AG20443 (cell line): Measurements from ENCODE around the gene AGMO.
"Not testable (repeated sequence)": the region's sequence is repeated elsewhere in the genome, so short reads cannot be mapped to it uniquely, and the experiment has no call there.

ENCODE experiments used
- DNase-seq: peaks from one replicate; pipeline ENCODE4 v3.0.0; 2012; ENCODE audit warnings: low spot score, mixed read lengths

Gene AGMO

GRCh38 chr7:15314922-15315321 is 246.9 kb downstream of the AGMO start:
- DNase-seq = no peak

- no peak for DNase-seq
Measured at GRCh38 chr7:15313361-15313760, 248.5 kb downstream of the AGMO start.

- peak; percentile 58 for DNase-seq
Measured at GRCh38 chr7:15309872-15310271, 251.9 kb downstream of the AGMO start.

- DNase-seq = no peak
Measured at GRCh38 chr7:15308821-15309220, 253.0 kb downstream of the AGMO start.

- DNase-seq = no peak
Measured at GRCh38 chr7:15306296-15306695, 255.5 kb downstream of the AGMO start.

GRCh38 chr7:15305002-15305600 is 256.7 kb downstream of the AGMO start:
- peak; percentile 53 for DNase-seq

- DNase-seq = no peak
Measured at GRCh38 chr7:15303357-15303756, 258.5 kb downstream of the AGMO start.

- not testable (repeated sequence) for DNase-seq
Measured at GRCh38 chr7:15300986-15301385, 260.8 kb downstream of the AGMO start.

GRCh38 chr7:15292138-15292537 is 269.7 kb downstream of the AGMO start:
- no peak for DNase-seq

- no peak for DNase-seq
Measured at GRCh38 chr7:15291699-15292098, 270.1 kb downstream of the AGMO start.

GRCh38 chr7:15288741-15289140 is 273.1 kb downstream of the AGMO start:
- no peak for DNase-seq

GRCh38 chr7:15284396-15284795 is 277.4 kb downstream of the AGMO start:
- no peak for DNase-seq

GRCh38 chr7:15280078-15280733 is 281.6 kb downstream of the AGMO start:
- DNase-seq = no peak

GRCh38 chr7:15279640-15280039 is 282.2 kb downstream of the AGMO start:
- no peak for DNase-seq

- DNase-seq = no peak
Measured at GRCh38 chr7:15257689-15258088, 304.1 kb downstream of the AGMO start.

- DNase-seq = no peak
Measured at GRCh38 chr7:15252181-15252580, 309.6 kb downstream of the AGMO start.

GRCh38 chr7:15248514-15248913 is 313.3 kb downstream of the AGMO start:
- DNase-seq = no peak

GRCh38 chr7:15245831-15246230 is 316.0 kb downstream of the AGMO start:
- no peak for DNase-seq

- no peak for DNase-seq
Measured at GRCh38 chr7:15239801-15240200, 322.0 kb downstream of the AGMO start.

- no peak for DNase-seq
Measured at GRCh38 chr7:15236952-15237351, 324.9 kb downstream of the AGMO start.

- no peak for DNase-seq
Measured at GRCh38 chr7:15234431-15234830, 327.4 kb downstream of the AGMO start.

GRCh38 chr7:15228831-15229230 is 333.0 kb downstream of the AGMO start:
- DNase-seq = no peak

GRCh38 chr7:15225981-15226380 is 335.8 kb downstream of the AGMO start:
- no peak for DNase-seq

GRCh38 chr7:15219758-15220157 is 342.1 kb downstream of the AGMO start:
- DNase-seq = no peak
